Left lobe of liver (tissue), 2 donors: ENCODE results near the gene PHOX2B. TPM values are rescaled to one million over a fixed set of nuclear protein-coding genes. Genes with fewer than 3 reads are reported as not detected.
"Not testable (repeated sequence)": the region's sequence is repeated elsewhere in the genome, so short reads cannot be mapped to it uniquely, and the experiment has no call there.

Experiments used
- ATAC-seq: fragments of 200-7000 bp; cut with Tn5 transposase; one replicate; pipeline ENCODE4 v1.9.1; 2020; ENCODE audit warnings: mild to moderate bottlenecking, moderate library complexity
- DNase-seq: peaks from one replicate; pipeline ENCODE4 v3.0.0-alpha.2; 2020; ENCODE audit warnings: low spot score
- total RNA-seq: library from RNA; stranded (reverse); gene quantifications from one replicate; pipeline ENCODE4 v1.2.1, GENCODE V29; 2021
- donor health status: DM: no; HTN: no; CAD: no; lungs with moderate emphysema.
- donor health status: DM: no; HTN: yes; CAD: no.

The PHOX2B gene
- total RNA-seq, 1 donor from 2014 or later, result not detected

DNA sequence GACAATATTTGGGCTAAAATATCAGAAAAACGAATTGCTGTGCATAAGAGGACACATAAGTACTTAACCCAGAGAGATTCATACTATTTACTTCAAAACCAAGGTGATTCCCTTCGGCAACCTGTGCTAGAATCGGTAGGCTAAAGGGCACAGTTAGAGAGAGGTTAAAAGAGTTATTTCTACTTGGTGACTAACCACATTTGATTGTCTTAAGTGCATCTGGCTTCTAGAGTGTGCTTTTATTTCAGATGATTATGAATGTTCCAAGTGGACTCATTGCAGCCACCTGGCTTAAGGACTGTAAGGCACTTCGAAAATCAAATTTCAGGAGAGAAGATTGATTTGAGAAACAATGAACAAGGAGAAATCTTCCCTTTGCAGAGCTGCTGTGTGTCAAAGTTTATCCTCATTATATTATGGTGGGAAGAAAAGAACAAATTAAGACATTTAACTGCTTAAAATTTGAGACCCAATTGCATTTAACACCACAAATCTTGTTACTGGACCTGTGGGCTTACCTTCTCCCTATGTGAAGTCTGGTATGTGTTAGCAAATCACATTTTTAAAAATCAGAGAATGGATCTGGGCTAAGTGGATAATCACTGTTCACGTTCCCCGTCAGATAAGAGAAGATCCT lies 34.0 kb downstream of the PHOX2B start:
- DNase-seq, result no peak
- ATAC-seq, result no peak

- ATAC-seq (no peak), DNase-seq (no peak)
Observed at GRCh38 chr4:41713768-41714167, 34.8 kb downstream of the PHOX2B start.

- no peak for ATAC-seq
- DNase-seq, result no peak
Observed at GRCh38 chr4:41712425-41712824, 36.1 kb downstream of the PHOX2B start.

GRCh38 chr4:41711654-41712053 lies 36.9 kb downstream of the PHOX2B start:
- not testable (repeated sequence) for DNase-seq, ATAC-seq

GRCh38 chr4:41709844-41710481 lies 38.6 kb downstream of the PHOX2B start:
- DNase-seq (no peak), ATAC-seq (no peak)

- no peak for ATAC-seq
- no peak for DNase-seq
Observed at GRCh38 chr4:41703785-41704184, 44.7 kb downstream of the PHOX2B start.

DNA sequence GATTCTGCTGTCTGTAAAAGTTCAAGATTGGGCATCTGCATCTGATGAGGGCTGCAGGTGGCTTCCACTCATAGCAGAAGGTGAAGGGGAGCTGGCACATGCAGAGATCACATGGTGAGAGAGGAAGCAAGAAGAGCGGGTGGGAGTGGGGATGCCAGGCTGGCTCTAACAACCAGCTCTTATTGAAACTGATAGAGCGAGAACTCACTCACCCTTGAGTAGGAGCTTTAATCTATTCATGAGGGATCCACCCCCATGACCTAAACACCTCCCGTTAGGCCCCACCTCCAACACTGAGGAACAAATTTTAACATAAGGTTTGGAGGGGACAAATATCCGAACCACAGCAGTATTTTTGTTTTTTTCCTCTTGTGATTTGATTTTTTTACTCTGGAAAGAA lies 45.8 kb downstream of the PHOX2B start:
- ATAC-seq (no peak), DNase-seq (no peak)

- DNase-seq (no peak), ATAC-seq (no peak)
Observed at GRCh38 chr4:41701983-41702382, 46.5 kb downstream of the PHOX2B start.

DNA sequence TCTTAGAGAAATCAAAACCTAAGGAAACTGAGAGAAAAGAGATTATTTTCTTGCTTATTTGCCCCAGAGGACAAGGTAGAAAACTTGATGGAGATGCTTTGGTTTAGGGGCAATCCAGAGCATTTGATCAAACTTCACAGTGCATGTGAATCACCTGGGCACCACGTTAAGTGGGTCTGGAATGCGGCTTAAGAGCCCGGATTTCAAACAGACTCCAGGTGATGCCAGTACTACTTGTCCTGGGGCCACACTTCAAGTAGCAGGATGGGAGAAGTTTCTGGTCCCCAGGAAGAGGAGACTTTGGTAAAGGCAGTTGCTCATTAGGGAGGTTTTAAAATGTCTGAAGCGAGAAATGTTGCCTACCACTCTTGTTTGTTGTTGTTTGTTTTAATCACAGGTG lies 51.8 kb downstream of the PHOX2B start:
- DNase-seq (no peak), ATAC-seq (no peak)

GRCh38 chr4:41696131-41696530 lies 52.4 kb downstream of the PHOX2B start:
- ATAC-seq (no peak), DNase-seq (no peak)

Other genes with a start within 250 kb of the PHOX2B start
- 9.8 TPM for gene LIMCH1, start 210.6 kb downstream of the PHOX2B start, total RNA-seq
- gene TMEM33, start 186.7 kb upstream of the PHOX2B start, total RNA-seq, result 49.3 TPM
- 0.13 TPM for gene DCAF4L1, start 233.0 kb upstream of the PHOX2B start, total RNA-seq
- gene SLC30A9, start 241.8 kb upstream of the PHOX2B start, total RNA-seq, result 22.4 TPM